Activated CD4-positive, alpha-beta T cell treated with anti-CD3 and anti-CD28 coated beads for 24 hours (primary cell): ENCODE data around the gene PHF12.
A peak's percentile ranks its signal among the peaks of the same experiment; 100 is the strongest.
"Not testable (repeated sequence)": the region's sequence is repeated elsewhere in the genome, so short reads cannot be mapped to it uniquely, and the experiment has no call there.

Experiments
- DNase-seq, 2 donors: peaks; one replicate each; pipeline ENCODE4 v3.0.0-alpha.2; 2020; ENCODE audit warnings: low read depth in 2 of 2

The PHF12 gene

DNA sequence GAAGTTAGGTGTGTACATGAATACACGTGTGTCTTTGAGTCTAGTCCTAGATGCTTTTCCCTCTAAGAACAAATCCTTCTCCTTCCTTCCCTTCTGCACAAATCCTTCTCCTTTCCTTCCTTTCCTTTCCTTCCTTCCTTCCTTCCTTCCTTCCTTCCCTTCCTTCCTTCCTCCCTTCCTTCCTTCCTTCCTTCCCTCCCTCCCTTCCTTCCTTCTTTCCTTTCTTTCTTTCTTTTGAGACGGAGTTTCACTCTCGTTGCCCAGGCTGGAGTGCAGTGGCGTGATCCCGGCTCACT, 47.8 kb downstream of the PHF12 start:
- not testable (repeated sequence) for DNase-seq

GRCh38 chr17:28902819-28903545, 48.3 kb downstream of the PHF12 start, which contains the start of gene DHRS13:
DHRS13 (minus strand) TSS chr17:28903079; CDS start chr17:28902944, 135 bp downstream.
- DNase-seq, result peak; percentile 89 to 91

GRCh38 chr17:28901866-28902818, 49.2 kb downstream of the PHF12 start:
- DNase-seq, result peak; percentile 35 to 47

- no peak for DNase-seq
Measured at GRCh38 chr17:28900986-28901726, 50.2 kb downstream of the PHF12 start.

DNA sequence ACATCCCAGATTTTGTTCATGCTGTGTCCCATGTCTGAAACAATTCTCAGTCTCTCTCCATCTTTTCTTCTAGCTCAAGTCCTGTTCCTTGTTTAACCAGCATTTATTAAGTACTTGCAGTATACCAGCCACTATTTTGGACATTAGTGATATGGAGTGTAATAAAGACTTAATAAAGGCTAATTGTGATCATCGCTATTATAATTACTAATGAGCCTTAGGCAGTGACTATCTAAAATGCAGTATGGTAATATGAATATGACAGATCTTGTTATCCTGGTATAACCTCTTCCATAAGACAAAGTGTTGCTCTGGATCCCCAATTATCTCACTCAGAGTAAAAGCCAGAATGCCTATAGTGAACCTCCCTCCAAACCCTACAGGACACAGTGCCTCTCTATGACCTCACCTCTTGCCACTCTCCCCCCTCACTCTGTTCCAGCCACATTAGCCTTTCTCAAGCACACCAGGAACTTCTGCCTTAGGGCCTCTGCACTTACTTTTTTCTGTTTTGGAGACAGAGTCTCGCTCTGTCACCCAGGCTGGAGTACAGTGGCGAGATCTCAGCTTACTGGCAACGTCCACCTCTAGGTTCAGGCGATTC, 52.0 kb downstream of the PHF12 start:
- no peak for DNase-seq

DNA sequence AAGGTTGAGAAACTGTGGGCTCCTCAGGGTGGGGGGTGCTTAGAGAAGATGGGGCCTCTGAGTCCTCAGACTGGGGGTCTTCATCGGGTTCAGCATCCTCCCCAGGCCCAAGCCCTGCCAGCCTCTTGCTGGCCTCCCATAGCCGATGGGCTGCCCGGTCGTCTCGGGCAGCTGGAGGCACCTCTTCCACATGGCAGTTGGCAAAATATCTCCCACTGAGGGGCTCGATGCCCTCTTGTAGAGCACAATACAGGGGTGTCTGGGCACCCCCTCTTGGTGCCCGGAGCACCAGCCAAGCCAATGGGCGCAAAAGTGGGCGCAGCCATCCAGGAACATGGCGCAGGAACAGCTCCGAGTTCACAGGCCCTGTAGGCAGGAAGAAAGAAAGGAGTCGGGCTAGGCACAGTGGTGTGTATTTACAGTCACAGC, 52.8 kb downstream of the PHF12 start:
- DNase-seq, result no peak

DNA sequence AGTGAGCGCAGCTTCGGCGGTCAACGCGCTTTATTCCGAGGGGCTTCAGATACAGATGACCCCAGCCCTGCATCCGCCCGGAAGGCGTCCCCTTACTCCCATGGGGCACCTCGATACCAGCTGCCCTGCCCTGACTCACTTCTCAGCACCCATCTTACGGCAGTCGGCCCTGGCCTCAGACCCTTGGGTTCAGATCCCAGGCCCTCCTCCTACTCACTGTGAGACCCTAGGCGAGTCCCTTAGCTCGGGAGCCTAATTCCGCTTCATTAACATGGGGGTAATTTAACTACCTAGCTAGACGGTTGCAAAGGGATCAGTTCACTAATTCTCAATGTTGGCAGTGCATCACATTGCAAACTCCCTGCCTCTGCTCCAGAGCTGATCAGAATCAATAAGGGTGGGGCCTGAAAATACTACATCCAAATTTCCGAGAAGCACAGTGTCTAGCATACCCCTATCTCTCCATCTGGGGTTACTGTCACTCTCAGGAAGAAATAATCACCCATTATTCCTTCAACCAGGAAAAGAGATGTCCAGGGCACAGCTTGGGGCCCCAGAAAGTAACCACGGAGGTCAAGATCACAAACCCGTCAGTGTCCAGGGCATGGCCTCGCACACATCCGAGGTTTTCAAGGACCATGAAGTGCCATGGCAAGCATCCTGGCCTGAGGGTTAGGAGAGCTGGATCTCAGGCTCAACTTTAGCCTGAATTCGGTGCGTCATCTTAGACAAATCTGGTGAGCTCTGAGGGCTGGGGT, 53.4 kb downstream of the PHF12 start:
- DNase-seq, result peak in 1 of 2 donors; percentile 17

DNA sequence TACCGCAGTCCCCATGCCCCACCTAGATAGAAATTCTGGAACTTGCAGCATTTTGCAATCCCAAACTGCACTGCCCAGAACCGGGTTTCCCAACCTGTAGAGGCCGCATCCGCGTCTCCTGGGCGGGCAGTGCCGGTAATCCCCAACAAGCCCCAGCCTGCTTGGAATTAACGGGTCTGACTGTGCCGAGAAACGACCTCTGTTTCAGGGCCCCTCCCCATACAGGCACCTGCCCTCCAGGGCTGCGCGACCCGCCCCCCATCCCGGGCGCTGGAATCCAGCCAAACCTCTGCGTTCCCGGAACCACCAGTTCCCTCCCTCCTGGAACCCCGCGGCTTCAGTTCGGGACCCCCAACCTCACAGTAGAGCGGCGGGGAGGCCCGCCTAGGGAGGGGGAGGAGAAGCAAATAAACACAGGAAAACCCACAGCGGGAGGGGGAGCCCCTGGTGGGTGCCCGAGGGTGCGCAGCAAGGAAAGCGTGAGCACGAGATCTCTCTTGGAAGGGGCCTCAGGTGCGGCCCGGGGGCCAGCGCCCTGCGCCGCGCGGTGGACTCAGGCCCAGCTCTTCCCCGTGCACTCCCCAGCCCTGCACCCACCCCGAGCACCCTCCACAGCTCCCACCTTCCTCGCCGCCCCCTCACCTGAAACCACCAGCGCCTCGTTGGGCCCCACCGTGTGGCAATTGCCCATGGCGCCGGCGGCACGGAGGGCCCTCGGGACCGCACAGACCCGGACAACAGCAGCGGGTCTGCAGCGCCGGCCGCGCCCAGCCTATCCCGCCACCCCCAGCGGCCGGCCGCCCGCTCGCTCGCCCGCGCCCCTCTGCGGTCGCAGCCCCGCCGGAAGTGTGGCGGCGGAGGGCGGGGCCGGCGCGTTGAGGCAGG, 54.2 kb downstream of the PHF12 start, which contains the start of gene FLOT2:
TSS of gene FLOT2 (minus strand) at position 850 of the 885 bp plus-strand sequence. CDS start at position 691, 159 bp downstream.
- peak; percentile 49 to 51 for DNase-seq

- DNase-seq, result no peak
Measured at GRCh38 chr17:28896491-28896883, 54.8 kb downstream of the PHF12 start.

DNA sequence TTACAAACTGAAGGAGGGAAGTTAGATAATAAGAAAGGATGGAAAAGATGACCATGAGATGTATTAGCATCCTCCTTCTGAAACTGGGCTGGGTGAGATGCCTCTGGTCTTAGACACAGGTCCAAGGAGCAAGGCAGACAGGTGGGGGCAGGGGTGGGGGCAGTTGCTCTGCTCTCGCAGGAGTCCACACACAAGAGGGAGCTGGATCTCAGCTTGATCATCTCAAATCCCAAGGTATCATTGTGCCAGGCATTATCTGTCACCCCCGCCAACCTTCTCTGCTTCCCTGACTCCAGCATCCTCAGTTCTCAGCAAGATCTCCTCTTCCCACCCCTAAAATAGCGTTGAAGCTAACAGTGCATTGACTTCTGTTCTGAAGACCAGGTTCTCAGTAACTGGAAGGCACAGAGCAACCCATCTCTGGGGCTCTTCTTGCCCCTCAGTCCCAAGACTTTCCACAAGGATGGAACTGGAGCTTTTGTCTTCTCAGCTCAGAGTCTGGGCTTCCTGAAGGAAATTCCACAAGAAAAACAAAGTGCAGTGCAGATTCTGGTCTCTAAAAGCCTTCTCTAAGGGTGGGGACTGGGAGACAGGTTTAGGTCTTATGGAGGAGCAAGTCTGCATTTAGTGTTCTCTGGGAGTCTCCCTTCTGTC, 55.4 kb downstream of the PHF12 start:
- no peak for DNase-seq

GRCh38 chr17:28893248-28894183, 57.8 kb downstream of the PHF12 start:
- peak in 1 of 2 donors; percentile 14 for DNase-seq

DNA sequence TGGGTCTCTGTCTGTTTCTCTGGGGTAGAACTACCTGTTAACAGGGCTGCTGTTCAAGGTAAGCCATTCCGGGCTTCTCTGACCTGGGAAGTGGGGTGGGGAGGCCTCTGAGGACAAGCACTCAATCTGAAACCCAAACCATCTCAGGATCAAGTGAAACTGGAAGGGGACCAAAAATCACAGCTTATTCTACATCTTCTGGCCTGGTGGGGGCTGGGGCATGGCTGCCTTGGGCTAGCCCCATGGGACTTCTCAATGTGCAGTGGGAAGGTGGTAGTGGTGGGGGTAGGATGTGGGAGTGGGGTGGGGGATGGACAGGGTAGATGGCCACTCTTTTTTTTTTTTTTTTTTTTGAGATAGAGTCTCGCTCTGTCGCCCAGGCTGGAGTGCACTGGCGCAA, 59.3 kb downstream of the PHF12 start:
- no peak for DNase-seq

DNA sequence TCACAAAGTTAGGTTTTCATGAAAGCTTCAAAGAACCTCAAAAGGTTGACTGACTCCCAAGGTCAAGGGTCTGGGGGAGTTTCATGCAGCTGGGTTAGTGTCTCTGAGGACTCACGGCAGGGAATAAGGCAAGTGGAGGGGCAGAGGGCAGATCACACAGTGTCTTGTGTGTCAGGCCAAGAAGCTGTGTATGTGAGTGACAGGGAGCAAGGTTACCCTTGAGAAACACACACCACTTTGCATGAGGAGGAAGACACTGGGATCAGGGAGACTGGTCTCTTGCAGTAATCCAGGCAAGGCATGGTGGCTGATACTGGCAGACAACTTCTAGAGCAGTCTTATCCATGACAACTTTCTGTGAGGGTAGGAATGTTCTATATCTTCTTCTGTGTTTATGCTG, 60.1 kb downstream of the PHF12 start:
- no peak for DNase-seq

GRCh38 chr17:28889996-28890395, 61.3 kb downstream of the PHF12 start:
- DNase-seq, result no peak

DNA sequence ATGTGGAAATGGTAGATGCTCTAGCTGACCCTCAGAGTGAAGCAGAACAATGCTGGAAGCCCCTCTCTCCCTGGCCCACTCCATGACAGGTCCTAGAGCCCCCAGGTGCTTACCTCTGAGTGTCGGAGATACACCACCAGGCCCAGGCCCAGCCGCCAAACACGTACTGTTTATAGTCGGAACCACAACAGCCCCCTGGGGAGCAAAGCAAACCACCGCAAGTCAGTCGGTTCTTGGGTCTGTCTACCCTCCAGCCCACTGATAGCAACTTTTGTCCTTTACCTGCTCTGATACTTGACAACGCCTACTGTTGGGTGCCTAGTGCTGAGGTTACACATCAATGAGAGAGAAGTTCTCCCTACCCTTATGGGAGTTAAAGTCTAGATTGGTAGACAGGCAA, 62.5 kb downstream of the PHF12 start:
- DNase-seq, result no peak

- no peak for DNase-seq
Measured at GRCh38 chr17:28887871-28888471, 63.3 kb downstream of the PHF12 start.

DNA sequence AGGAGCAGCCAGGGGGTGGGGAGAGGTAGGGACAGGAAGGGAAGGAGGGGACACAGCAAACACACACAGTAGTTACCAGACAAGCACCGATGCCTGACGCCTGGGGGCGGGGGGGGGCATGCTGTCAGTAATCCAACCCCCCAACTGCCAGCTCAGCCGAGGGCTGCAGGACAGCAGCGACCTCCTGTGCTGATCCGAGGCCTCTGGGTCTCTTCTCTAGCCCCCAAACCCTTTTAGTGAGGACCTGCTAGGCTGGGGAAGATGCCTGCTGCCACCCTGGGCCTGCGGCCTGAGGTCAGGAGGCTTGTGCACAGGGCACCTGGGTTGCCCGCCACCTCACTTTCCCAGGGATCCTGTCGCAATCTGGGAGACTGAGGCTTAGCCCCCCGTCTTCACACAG, 65.4 kb downstream of the PHF12 start:
- DNase-seq, result no peak

GRCh38 chr17:28885363-28885762, 66.0 kb downstream of the PHF12 start:
- no peak for DNase-seq
